HG03442 (cell line): Measurements from ENCODE around the gene ALPL.

Experiments
- ATAC-seq: cut with Tn5 transposase; IDR thresholded peaks from one replicate; pipeline ENCODE4 v1.9.1; 2021; ENCODE audit warnings: mild to moderate bottlenecking, moderate library complexity; ENCODE audit not compliant: unreplicated experiment

ALPL gene

GRCh38 chr1:21526441-21526840 is 17.2 kb downstream of the ALPL start:
- no peak for ATAC-seq

GRCh38 chr1:21530368-21531016 is 21.3 kb downstream of the ALPL start:
- ATAC-seq = no peak

- ATAC-seq = no peak
Observed at GRCh38 chr1:21531241-21531640, 22.0 kb downstream of the ALPL start.

GRCh38 chr1:21532496-21532895 is 23.3 kb downstream of the ALPL start:
- no peak for ATAC-seq

- ATAC-seq = no peak
Observed at GRCh38 chr1:21532992-21533534, 23.8 kb downstream of the ALPL start.

GRCh38 chr1:21534146-21534545 is 24.9 kb downstream of the ALPL start:
- ATAC-seq = no peak

- ATAC-seq = no peak
Observed at GRCh38 chr1:21534674-21535378, 25.6 kb downstream of the ALPL start.

GRCh38 chr1:21536218-21536617 is 27.0 kb downstream of the ALPL start:
- no peak for ATAC-seq

GRCh38 chr1:21537511-21537931 is 28.3 kb downstream of the ALPL start:
- ATAC-seq = no peak

- ATAC-seq = no peak
Observed at GRCh38 chr1:21537932-21538630, 28.9 kb downstream of the ALPL start.

GRCh38 chr1:21539933-21540332 is 30.7 kb downstream of the ALPL start:
- no peak for ATAC-seq

GRCh38 chr1:21541329-21541728 is 32.1 kb downstream of the ALPL start:
- ATAC-seq = no peak

GRCh38 chr1:21541835-21542234 is 32.6 kb downstream of the ALPL start:
- ATAC-seq = no peak

- ATAC-seq = no peak
Observed at GRCh38 chr1:21543598-21543997, 34.4 kb downstream of the ALPL start.

GRCh38 chr1:21544095-21544494 is 34.9 kb downstream of the ALPL start:
- ATAC-seq = no peak

GRCh38 chr1:21546122-21546825 is 37.1 kb downstream of the ALPL start:
- ATAC-seq = no peak

- no peak for ATAC-seq
Observed at GRCh38 chr1:21547876-21548275, 38.7 kb downstream of the ALPL start.

- ATAC-seq = no peak
Observed at GRCh38 chr1:21550097-21550496, 40.9 kb downstream of the ALPL start.

- no peak for ATAC-seq
Observed at GRCh38 chr1:21550866-21551475, 41.7 kb downstream of the ALPL start.

GRCh38 chr1:21552715-21553114 is 43.5 kb downstream of the ALPL start:
- no peak for ATAC-seq
